KOPT-K1 (cell line): ENCODE measurements around the gene PTGR2.
"Not testable (repeated sequence)": the region's sequence is repeated elsewhere in the genome, so short reads cannot be mapped to it uniquely, and the experiment has no call there.

ENCODE experiments used
- H3K27ac ChIP-seq: fragments of 200-600 bp; sonication (generic); 2 replicates; pipeline ENCODE4 v1.5.1; 2016; ENCODE audit warnings: antibody characterized with exemption, mild to moderate bottlenecking, low read depth, low read length; ENCODE audit not compliant: poor library complexity, severe bottlenecking
- H3K36me3 ChIP-seq: fragments of 200-600 bp; sonication (generic); 2 replicates; pipeline ENCODE4 v1.5.1; 2017; ENCODE audit warnings: antibody characterized with exemption, mild to moderate bottlenecking, low read length, moderate library complexity; ENCODE audit not compliant: insufficient read depth
- H3K9me3 ChIP-seq: fragments of 200-600 bp; sonication (generic); 2 replicates; pipeline ENCODE4 v1.5.1; 2017; ENCODE audit warnings: antibody characterized with exemption, low read length, mild to moderate bottlenecking; ENCODE audit not compliant: insufficient read depth, poor library complexity, severe bottlenecking

Gene PTGR2

GRCh38 chr14:73861073-73861472 lies 9.4 kb downstream of the PTGR2 start:
- Histone ChIP-seq H3K36me3 (peaks cover 35% of the 10 kb centered on the region), H3K27ac (no peak overlapping the region), H3K9me3 (no peaks in the 10 kb centered on the region)

- no peaks in the 10 kb centered on the region for H3K9me3 ChIP-seq
These were observed 10.8 kb downstream of the PTGR2 start for GRCh38 chr14:73862480-73862879.

GRCh38 chr14:73863209-73863608 lies 11.6 kb downstream of the PTGR2 start:
- H3K27ac ChIP-seq = no peak overlapping the region
- H3K36me3 ChIP-seq = peaks cover 35% of the 10 kb centered on the region
- H3K9me3 ChIP-seq = no peaks in the 10 kb centered on the region

More at GRCh38 chr14:73862480-73862879, 10.8 kb downstream of the PTGR2 start:
- Histone ChIP-seq H3K27ac (no peak overlapping the region), H3K36me3 (peaks cover 35% of the 10 kb centered on the region)

GRCh38 chr14:73865534-73866113 lies 14.0 kb downstream of the PTGR2 start:
- Histone ChIP-seq H3K36me3 (peaks cover 32% of the 10 kb centered on the region), H3K9me3 (no peaks in the 10 kb centered on the region), H3K27ac (no peak overlapping the region)

GRCh38 chr14:73869754-73870153 lies 18.1 kb downstream of the PTGR2 start:
- H3K9me3 ChIP-seq, H3K27ac ChIP-seq, H3K36me3 ChIP-seq: not testable (repeated sequence)

DNA sequence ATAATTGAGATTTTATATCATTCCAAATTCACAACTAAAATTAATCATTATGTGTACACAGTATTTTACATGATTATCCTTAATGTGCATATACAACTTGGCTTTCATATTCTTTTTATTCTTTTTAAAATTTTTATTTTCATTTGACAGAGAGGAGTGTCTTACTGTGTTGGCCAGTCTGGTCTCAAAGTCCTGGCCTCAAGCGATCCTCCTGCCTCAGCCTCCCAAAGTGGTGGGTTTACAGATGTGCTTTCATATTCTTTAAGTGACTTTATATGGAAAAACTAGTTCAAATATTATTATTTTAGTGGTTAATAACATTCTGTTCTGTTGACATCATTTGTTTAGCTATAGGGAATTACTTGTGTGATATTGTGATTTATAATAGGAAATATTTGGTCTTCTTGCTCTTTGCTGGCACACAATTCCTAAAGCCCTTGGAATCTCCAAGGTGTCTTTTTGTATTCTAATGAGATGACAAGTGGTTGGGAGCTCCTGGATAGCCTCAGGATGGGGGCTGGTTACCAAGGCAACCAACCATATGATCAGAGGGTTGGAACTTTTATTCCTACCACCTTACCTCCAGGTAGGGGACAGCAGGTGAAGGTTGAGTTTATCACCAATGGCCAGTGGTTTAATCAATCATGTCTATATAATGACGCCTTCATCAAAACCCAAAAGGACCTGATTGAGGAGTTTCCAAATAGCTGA lies 19.0 kb downstream of the PTGR2 start:
- Histone ChIP-seq H3K36me3 (no peaks in the 10 kb centered on the region), H3K9me3 (no peaks in the 10 kb centered on the region), H3K27ac (no peak overlapping the region)

GRCh38 chr14:73873660-73874059 lies 22.0 kb downstream of the PTGR2 start:
- Histone ChIP-seq H3K27ac (no peak overlapping the region), H3K9me3 (no peaks in the 10 kb centered on the region)

GRCh38 chr14:73877790-73878189 lies 26.2 kb downstream of the PTGR2 start:
- Histone ChIP-seq H3K9me3 (no peaks in the 10 kb centered on the region), H3K36me3 (no peaks in the 10 kb centered on the region), H3K27ac (no peak overlapping the region)

More at GRCh38 chr14:73873660-73874059, 22.0 kb downstream of the PTGR2 start:
- H3K36me3 ChIP-seq = no peaks in the 10 kb centered on the region

GRCh38 chr14:73878436-73878835 lies 26.8 kb downstream of the PTGR2 start:
- Histone ChIP-seq H3K9me3 (no peaks in the 10 kb centered on the region), H3K36me3 (no peaks in the 10 kb centered on the region), H3K27ac (no peak overlapping the region)

DNA sequence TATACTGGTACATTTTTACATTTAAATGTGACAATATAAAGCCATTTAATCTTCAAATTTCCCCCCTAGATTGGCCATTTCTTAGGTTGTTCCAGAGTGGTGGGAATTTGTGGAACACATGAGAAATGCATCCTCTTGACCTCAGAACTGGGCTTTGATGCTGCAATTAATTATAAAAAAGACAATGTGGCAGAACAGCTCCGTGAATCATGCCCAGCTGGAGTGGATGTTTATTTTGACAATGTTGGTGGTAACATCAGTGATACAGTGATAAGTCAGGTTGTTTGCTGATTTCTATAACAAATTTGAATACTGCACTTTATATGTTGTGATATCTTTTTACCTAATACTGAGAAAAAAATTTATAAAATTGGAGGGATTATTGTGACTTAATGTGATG lies 27.4 kb downstream of the PTGR2 start:
- Histone ChIP-seq H3K9me3 (no peaks in the 10 kb centered on the region), H3K36me3 (no peaks in the 10 kb centered on the region), H3K27ac (no peak overlapping the region)

DNA sequence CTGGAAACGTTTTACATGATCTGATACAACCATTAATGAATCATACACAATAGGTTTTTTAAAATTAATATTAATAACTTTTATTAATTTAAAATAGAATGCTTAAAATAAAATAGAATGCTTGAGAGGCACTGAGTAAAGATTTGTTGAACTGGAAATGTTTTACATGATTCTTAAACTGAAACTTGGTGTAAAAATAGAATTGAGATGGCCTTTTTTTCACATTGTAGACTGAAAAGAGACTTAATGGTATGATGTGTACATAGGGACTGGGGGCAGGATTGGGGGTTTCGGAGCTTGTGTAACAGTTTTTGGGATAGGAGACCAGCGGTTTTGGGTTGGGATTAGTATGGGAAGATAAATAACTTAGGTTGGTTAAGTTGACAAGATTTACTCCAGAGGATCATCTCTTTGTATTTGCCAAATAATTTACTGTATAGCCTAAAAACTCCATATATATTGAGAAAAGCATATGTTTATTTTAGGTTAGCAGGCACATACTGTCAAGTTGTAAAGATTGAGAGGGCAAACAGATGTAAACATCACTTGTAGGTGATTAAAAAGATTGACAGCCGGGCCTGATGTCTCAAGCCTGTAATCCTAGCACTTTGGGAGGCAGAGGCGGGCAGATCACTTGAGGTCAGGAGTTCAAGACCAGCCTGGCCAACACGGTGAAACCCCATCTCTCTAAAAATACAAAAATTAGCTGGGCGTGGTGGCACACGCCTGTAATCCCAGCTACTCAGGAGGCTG lies 33.0 kb downstream of the PTGR2 start:
- no peaks in the 10 kb centered on the region for H3K36me3 ChIP-seq
- H3K27ac ChIP-seq = no peak overlapping the region
- H3K9me3 ChIP-seq = no peaks in the 10 kb centered on the region

DNA sequence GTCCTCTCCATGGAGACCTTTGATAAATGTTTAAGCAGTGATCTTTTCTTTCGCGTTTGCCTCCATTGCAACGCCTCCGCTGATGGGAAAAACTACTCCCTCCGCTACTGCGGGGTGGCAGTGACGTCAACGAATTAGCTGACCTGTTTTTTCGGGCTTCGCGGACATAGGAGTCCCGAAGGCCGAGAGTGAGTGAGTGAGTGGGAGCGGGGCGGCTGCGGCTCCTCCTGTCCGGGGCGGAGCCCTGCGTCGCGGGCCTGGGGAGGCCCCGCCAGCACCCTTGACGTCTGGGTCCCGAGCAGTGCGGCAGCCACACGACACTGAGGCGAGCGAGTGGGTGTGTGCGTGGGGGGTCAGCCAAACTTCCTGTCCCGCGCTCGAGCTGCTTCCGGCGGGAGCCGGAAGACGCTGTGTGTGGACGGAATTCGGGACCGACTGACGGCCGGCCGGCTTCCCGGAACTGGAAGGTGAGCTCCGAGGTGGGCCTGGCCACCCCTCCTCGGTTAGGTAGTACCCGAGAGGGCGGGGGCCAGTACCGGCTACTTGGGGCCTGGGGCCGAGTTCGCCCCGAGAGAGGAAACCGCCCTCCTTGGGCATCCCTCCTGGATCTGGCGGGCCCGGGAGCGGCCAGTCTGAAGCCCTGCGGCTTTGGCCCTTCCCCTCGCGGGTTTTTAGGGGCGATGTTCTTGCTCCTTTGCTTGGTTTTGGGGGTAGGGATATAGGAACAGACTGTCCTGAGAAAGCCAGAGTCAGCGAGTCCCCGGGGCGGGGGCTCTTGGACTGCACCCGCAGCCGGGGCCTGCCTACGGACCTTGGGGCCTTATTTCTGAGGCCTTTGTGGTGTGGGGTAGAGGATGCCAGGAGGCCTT lies 35.1 kb downstream of the PTGR2 start, which contains the start of gene ZNF410:
TSS of gene ZNF410 (plus strand) at position 411 of the 869 bp plus-strand sequence. CDS start 5,317 bp downstream, outside the sequence.
- H3K36me3 ChIP-seq = peaks cover under 1% of the 10 kb centered on the region; the same call in 1 of the 2 replicates
- H3K9me3 ChIP-seq = no peaks in the 10 kb centered on the region
- peak within 1 kb of the TSS; percentile 76 for H3K27ac ChIP-seq

DNA sequence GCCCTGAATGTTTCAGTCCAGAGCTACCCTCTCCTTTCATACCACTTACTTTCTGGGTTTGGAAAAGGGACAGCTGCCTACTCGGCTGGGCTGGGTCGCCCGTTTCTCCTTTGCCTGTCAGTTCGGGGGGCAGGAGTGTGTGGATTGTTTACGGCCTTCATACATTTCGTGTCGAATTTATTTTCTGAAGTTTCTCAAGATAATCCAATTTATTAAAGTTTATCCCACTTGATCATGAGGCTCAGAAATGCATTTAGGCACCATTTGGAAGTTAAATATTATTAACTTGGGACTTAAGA lies 35.6 kb downstream of the PTGR2 start:
- Histone ChIP-seq H3K27ac (peak overlapping the region; percentile 76), H3K9me3 (no peaks in the 10 kb centered on the region), H3K36me3 (peaks cover 4% of the 10 kb centered on the region)

DNA sequence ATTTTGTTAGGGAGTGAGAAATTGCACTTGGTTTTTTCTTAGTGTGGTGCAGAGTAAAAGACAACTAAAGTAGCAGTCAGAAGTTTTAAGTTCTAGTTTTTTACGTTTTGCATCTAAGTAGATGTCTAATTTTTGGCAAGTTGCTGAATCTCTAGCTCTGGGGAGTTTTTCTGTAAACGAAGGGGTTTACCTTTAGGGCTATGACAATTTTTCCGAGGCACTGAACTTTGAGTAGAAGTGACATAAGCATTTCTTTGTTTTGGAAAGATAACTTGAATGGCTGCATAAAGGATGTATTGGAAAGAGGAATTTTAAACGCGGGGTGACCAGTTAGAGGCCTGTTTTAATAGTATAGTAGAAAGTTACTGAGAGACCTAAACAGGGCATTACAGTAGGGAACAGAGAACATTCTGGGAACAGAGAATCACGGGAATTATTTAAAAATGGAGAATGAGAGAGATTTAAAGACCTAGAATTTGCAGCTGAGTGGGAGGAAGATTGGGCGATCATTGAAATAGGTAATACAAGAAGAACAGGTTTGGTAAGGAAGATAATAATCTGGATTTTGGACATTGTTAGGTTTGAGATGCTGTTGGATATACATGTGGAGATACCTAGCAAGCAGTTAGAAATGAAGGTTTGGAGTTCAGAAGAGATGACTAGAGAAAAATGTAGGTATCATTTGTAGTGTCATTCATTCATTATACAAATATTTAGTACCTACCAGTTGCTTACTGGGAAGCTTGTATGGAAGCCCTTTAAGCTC lies 36.2 kb downstream of the PTGR2 start:
- Histone ChIP-seq H3K36me3 (peaks cover 8% of the 10 kb centered on the region), H3K27ac (peak overlapping the region; percentile 76), H3K9me3 (no peaks in the 10 kb centered on the region)
